GM23338 (cell line): ENCODE results near the gene IER2. TPM values are rescaled to one million over a fixed set of nuclear protein-coding genes. Genes with fewer than 3 reads are reported as not detected.
A peak's percentile ranks its signal among the peaks of the same experiment; 100 is the strongest.

Experiments
- ATAC-seq: fragments of 200-7000 bp; cut with Tn5 transposase; 3 replicates; pipeline ENCODE4 v1.9.1; 2020
- DNase-seq: peaks from one replicate; pipeline ENCODE4 v3.0.0-alpha.2; 2015; ENCODE audit warnings: low spot score
- H2AFZ ChIP-seq: fragments of 200-600 bp; sonication (generic); 2 replicates; pipeline ENCODE4 v1.8.0; 2016; ENCODE audit warnings: antibody characterized with exemption, mild to moderate bottlenecking, moderate library complexity
- H3F3A ChIP-seq: fragments of 200-600 bp; sonication (generic); replicated peaks from 2 replicates; pipeline ENCODE4 v1.8.0; 2017; ENCODE audit warnings: antibody characterized with exemption, mixed run types, low read depth
- H3K27ac ChIP-seq: fragments of 200-600 bp; sonication (generic); 2 replicates; pipeline ENCODE4 v1.6.1; 2016; ENCODE audit warnings: low read depth
- H3K27me3 ChIP-seq: fragments of 200-600 bp; sonication (generic); 2 replicates; pipeline ENCODE4 v1.8.0; 2016; ENCODE audit warnings: mild to moderate bottlenecking, mixed run types, moderate library complexity; ENCODE audit not compliant: insufficient read depth
- H3K36me3 ChIP-seq: fragments of 200-600 bp; sonication (generic); 2 replicates; pipeline ENCODE4 v1.8.0; 2016; ENCODE audit warnings: mild to moderate bottlenecking; ENCODE audit not compliant: insufficient read depth
- H3K4me1 ChIP-seq: fragments of 200-600 bp; sonication (generic); 2 replicates; pipeline ENCODE4 v1.8.0; 2016; ENCODE audit warnings: mild to moderate bottlenecking, moderate library complexity; ENCODE audit not compliant: insufficient read depth
- H3K4me2 ChIP-seq: fragments of 200-600 bp; sonication (generic); 2 replicates; pipeline ENCODE4 v1.7.1; 2017; ENCODE audit warnings: mixed run types
- H3K4me3 ChIP-seq: fragments of 200-600 bp; sonication (generic); 2 replicates; pipeline ENCODE4 v1.6.1; 2016; ENCODE audit warnings: mixed run types
- H3K79me2 ChIP-seq: fragments of 200-600 bp; sonication (generic); replicated peaks from 2 replicates; pipeline ENCODE4 v1.8.0; 2017; ENCODE audit warnings: mild to moderate bottlenecking; ENCODE audit not compliant: insufficient read depth
- H3K9me2 ChIP-seq: fragments of 200-600 bp; sonication (generic); 2 replicates; pipeline ENCODE4 v1.8.0; 2017; ENCODE audit not compliant: insufficient read depth
- H4K20me1 ChIP-seq: fragments of 200-600 bp; sonication (generic); replicated peaks from 2 replicates; pipeline ENCODE4 v1.8.0; 2017; ENCODE audit warnings: mild to moderate bottlenecking; ENCODE audit not compliant: insufficient read depth
- H3K27ac Mint-ChIP-seq: 2 replicates; pipeline ENCODE4 v1.8.0; 2020; ENCODE audit warnings: inconsistent platforms, mild to moderate bottlenecking, moderate library complexity, mixed read lengths
- H3K27me3 Mint-ChIP-seq: 3 replicates; pipeline ENCODE4 v1.8.0; 2022; ENCODE audit warnings: low read depth, mild to moderate bottlenecking, moderate library complexity, mixed read lengths, inconsistent platforms; ENCODE audit not compliant: insufficient read depth, poor library complexity
- H3K36me3 Mint-ChIP-seq: 3 replicates; pipeline ENCODE4 v1.8.0; 2021; ENCODE audit warnings: low read depth, mild to moderate bottlenecking, inconsistent platforms, moderate library complexity, mixed read lengths
- H3K4me1 Mint-ChIP-seq: 3 replicates; pipeline ENCODE4 v1.8.0; 2020; ENCODE audit warnings: mild to moderate bottlenecking, inconsistent platforms, mixed read lengths
- H3K4me3 Mint-ChIP-seq: 3 replicates; pipeline ENCODE4 v1.8.0; 2021; ENCODE audit warnings: moderate library complexity, mild to moderate bottlenecking, inconsistent platforms, mixed read lengths
- H3K9me3 Mint-ChIP-seq: 3 replicates; pipeline ENCODE4 v1.8.0; 2020; ENCODE audit warnings: moderate library complexity, mild to moderate bottlenecking, inconsistent platforms, mixed read lengths
- CREB1 ChIP-seq: fragments of 250-450 bp; sonication (Bioruptor Pico); IDR thresholded peaks from 2 replicates; pipeline ENCODE4 v1.5.0; 2020; ENCODE audit warnings: low read depth, mild to moderate bottlenecking, moderate library complexity
- CTCF ChIP-seq, 2 experiments: fragments of 200-600 bp in 1 of 2; sonication (generic) in 1 of 2; conservative IDR thresholded peaks; 2 replicates each; pipeline versions ENCODE4 v1.5.1 to v1.6.1; 2016 to 2017; ENCODE audit warnings: antibody characterized with exemption in 2 of 2, low read depth in 2 of 2, mild to moderate bottlenecking in 2 of 2, moderate library complexity in 1 of 2
- ETS1 ChIP-seq: IDR thresholded peaks from 2 replicates; pipeline ENCODE4 v1.6.1; 2016; ENCODE audit warnings: antibody characterized with exemption
- EZH2 ChIP-seq: fragments of 200-600 bp; sonication (generic); IDR thresholded peaks from one replicate; pipeline ENCODE4 v1.8.0; 2017; ENCODE audit warnings: antibody characterized with exemption, mild to moderate bottlenecking, low read depth; ENCODE audit not compliant: unreplicated experiment
- EZH2phosphoT487 ChIP-seq: fragments of 200-600 bp; sonication (generic); IDR thresholded peaks from one replicate; pipeline ENCODE4 v1.8.1; 2018; ENCODE audit warnings: antibody characterized with exemption; ENCODE audit not compliant: unreplicated experiment
- JUNB ChIP-seq: IDR thresholded peaks from one replicate; pipeline ENCODE4 v1.6.1; 2016; ENCODE audit warnings: antibody characterized with exemption; ENCODE audit not compliant: unreplicated experiment
- NANOG ChIP-seq: IDR thresholded peaks from 2 replicates; pipeline ENCODE4 v1.6.1; 2016; ENCODE audit warnings: antibody characterized with exemption, borderline replicate concordance
- POLR2AphosphoS5 ChIP-seq: IDR thresholded peaks from 2 replicates; pipeline ENCODE4 v1.6.1; 2016; ENCODE audit warnings: antibody characterized with exemption, low read depth
- REST ChIP-seq: IDR thresholded peaks from one replicate; pipeline ENCODE4 v1.6.1; 2018; ENCODE audit warnings: antibody characterized with exemption; ENCODE audit not compliant: unreplicated experiment
- STAT1 ChIP-seq: IDR thresholded peaks from one replicate; pipeline ENCODE4 v1.6.1; 2016; ENCODE audit warnings: antibody characterized with exemption; ENCODE audit not compliant: unreplicated experiment
- ZNF114 ChIP-seq: fragments of 250-450 bp; sonication (Bioruptor Pico); IDR thresholded peaks from 2 replicates; pipeline ENCODE4 v1.5.0; 2020; ENCODE audit warnings: mild to moderate bottlenecking, moderate library complexity
- ZNF331 ChIP-seq: fragments of 250-450 bp; sonication (Bioruptor Pico); IDR thresholded peaks from 2 replicates; pipeline ENCODE4 v1.5.0; 2020; ENCODE audit warnings: low read depth, mild to moderate bottlenecking, moderate library complexity
- ZNF462 ChIP-seq: fragments of 250-450 bp; sonication (Bioruptor Pico); IDR thresholded peaks from 2 replicates; pipeline ENCODE4 v1.5.0; 2020; ENCODE audit warnings: mild to moderate bottlenecking, moderate library complexity
- polyA plus RNA-seq: library from polyadenylated mRNA; unstranded; fragments of >200 nt; fragmentation: Nextera tagmentation; extraction: Ambion mirVana; gene quantifications from 2 replicates; pipeline ENCODE4 v1.2.1, GENCODE V29; 2016
- total RNA-seq: library from RNA; depleted of rRNA; stranded (reverse); fragments of >200 nt; shearing (Covaris generic); gene quantifications from 2 replicates; pipeline ENCODE4 v1.2.3, GENCODE V29; 2014

The IER2 gene
- total and polyA plus RNA-seq, 2 experiments from 2014 or later: 124 to 191 TPM

GRCh38 chr19:13120817-13121216 lies 29.4 kb upstream of the IER2 start:
- peak overlapping the region; percentile 96; the same call in 1 of the 2 replicates for H3K4me3 ChIP-seq
- TF ChIP-seq REST (no peak), ZNF462 (no peak), EZH2phosphoT487 (no peak), EZH2 (no peak), CREB1 (CRISPR knock-in tag) (no peak), ZNF331 (no peak), ZNF114 (CRISPR knock-in tag) (no peak), STAT1 (no peak), POLR2AphosphoS5 (no peak), JUNB (no peak), ETS1 (no peak), NANOG (no peak), CTCF (conservative IDR thresholded peaks at IDR 0.05; ENCODE audit: low read depth in 2 of 2) (no peak)
- peaks cover 6% of the 10 kb centered on the region for H3F3A ChIP-seq
- peak overlapping the region; percentile 94 for H3K4me2 ChIP-seq
- H3K79me2 ChIP-seq: peaks cover 84% of the 10 kb centered on the region
- Mint-ChIP-seq H3K4me3 (peak overlapping the region; percentile 93), H3K27ac (peak overlapping the region; percentile 79; the same call in 1 of the 2 replicates), H3K9me3 (peaks cover 3% of the 10 kb centered on the region), H3K4me1 (peaks cover 50% of the 10 kb centered on the region), H3K36me3 (peaks cover 35% of the 10 kb centered on the region; the same call in 2 of the 3 replicates), H3K27me3 (peaks cover 34% of the 10 kb centered on the region)
- ATAC-seq (no peak), DNase-seq (no peak)
- H3K4me1 ChIP-seq: peaks cover 32% of the 10 kb centered on the region
- no peaks in the 10 kb centered on the region for H3K36me3 ChIP-seq
- H3K27ac ChIP-seq: peak overlapping the region; percentile 72; the same call in 1 of the 2 replicates
- H4K20me1 ChIP-seq: peaks cover 65% of the 10 kb centered on the region
- H3K9me2 ChIP-seq: no peaks in the 10 kb centered on the region
- H2AFZ ChIP-seq: no peak overlapping the region
- no peaks in the 10 kb centered on the region for H3K27me3 ChIP-seq
